Sigmoid colon (tissue), 7 donors: ENCODE results near the gene SCO2. TPM values are rescaled to one million over a fixed set of nuclear protein-coding genes. Genes with fewer than 3 reads are reported as not detected.
"Not testable (repeated sequence)": the region's sequence is repeated elsewhere in the genome, so short reads cannot be mapped to it uniquely, and the experiment has no call there.

Experiments
- DNase-seq: peaks from one replicate; pipeline ENCODE4 v3.0.0-alpha.2; 2019
- H3K27ac ChIP-seq, 4 donors: fragments of 200-600 bp; sonication (generic); one replicate each; pipeline ENCODE4 v1.5.1; 2016 to 2019; ENCODE audit warnings: mild to moderate bottlenecking in 1 of 4
- H3K27me3 ChIP-seq, 3 donors: fragments of 200-600 bp; sonication (generic); one replicate each; pipeline ENCODE4 v1.5.1; 2019; ENCODE audit warnings: mild to moderate bottlenecking in 1 of 3
- H3K36me3 ChIP-seq, 4 donors: fragments of 200-600 bp; sonication (generic); one replicate each; pipeline ENCODE4 v1.5.1; 2016 to 2019
- H3K4me1 ChIP-seq, 4 donors: fragments of 200-600 bp; sonication (generic); one replicate each; pipeline ENCODE4 v1.5.1; 2017 to 2019
- H3K4me3 ChIP-seq, 4 donors: fragments of 200-600 bp; sonication (generic); one replicate each; pipeline ENCODE4 v1.5.1; 2017 to 2019; ENCODE audit warnings: mild to moderate bottlenecking in 2 of 4, moderate library complexity in 1 of 4
- H3K9me3 ChIP-seq, 4 donors: fragments of 200-600 bp in 3 of 4; sonication (generic) in 3 of 4; one replicate each; pipeline versions ENCODE4 v1.5.1 to v1.6.1; 2013 to 2019
- EP300 ChIP-seq, 4 donors: sonication (generic); formaldehyde crosslinking; IDR thresholded peaks; one replicate each; pipeline ENCODE4 v1.6.1; 2017; ENCODE audit warnings: antibody characterized with exemption in 4 of 4
- POLR2A ChIP-seq, 2 donors: fragments of 450-650 bp; IDR thresholded peaks; one replicate each; pipeline ENCODE4 v1.6.1; 2016; ENCODE audit warnings: antibody characterized with exemption in 2 of 2, mild to moderate bottlenecking in 2 of 2, moderate library complexity in 2 of 2
- POLR2AphosphoS5 ChIP-seq, 4 donors: sonication (generic); formaldehyde crosslinking; IDR thresholded peaks; one replicate each; pipeline ENCODE4 v1.6.1; 2017; ENCODE audit warnings: antibody characterized with exemption in 4 of 4
- WGBS, 2 donors: extraction: QIAGEN DNeasy Blood & Tissue Kit; methylation state at CpG; one replicate each; pipeline ENCODE4 v1.1.7; 2013; 5-methylcytosine and 5-hydroxymethylcytosine counted together
- intact Hi-C: fragments of 100-400 bp; cut with DNase I; formaldehyde crosslinking; loops from one replicate; pipeline ENCODE4 v1.15.1; 2023
- polyA plus RNA-seq, 3 donors: library from polyadenylated mRNA; stranded (reverse); fragments of 200-250 nt; gene quantifications; one replicate each; pipeline ENCODE4 v1.2.3, GENCODE V29; 2013
- total RNA-seq, 4 donors: library from RNA; depleted of rRNA; stranded (reverse); fragments of >200 nt; gene quantifications; one replicate each; pipeline ENCODE4 v1.1.0, GENCODE V29; 2016
- TF ChIP-seq, protein P1 (sequence below), 4 experiments: fragments of 450-650 bp in 3 of 4; fragments of 200-600 bp in 1 of 4; IDR thresholded peaks; one replicate each; pipeline ENCODE4 v1.5.1; 2016 to 2019; ENCODE audit warnings: antibody characterized with exemption in 4 of 4, mild to moderate bottlenecking in 3 of 4, moderate library complexity in 2 of 4
- donor health status: healthy with polysubstance abuse.
- donor health status: Bipolar disorder and iron deficiency.
- donor health status: healthy.

SCO2 gene
- total and polyA plus RNA-seq, 7 donors = 1.3 to 5.4 (median 2.8) TPM; not detected in 1

DNA sequence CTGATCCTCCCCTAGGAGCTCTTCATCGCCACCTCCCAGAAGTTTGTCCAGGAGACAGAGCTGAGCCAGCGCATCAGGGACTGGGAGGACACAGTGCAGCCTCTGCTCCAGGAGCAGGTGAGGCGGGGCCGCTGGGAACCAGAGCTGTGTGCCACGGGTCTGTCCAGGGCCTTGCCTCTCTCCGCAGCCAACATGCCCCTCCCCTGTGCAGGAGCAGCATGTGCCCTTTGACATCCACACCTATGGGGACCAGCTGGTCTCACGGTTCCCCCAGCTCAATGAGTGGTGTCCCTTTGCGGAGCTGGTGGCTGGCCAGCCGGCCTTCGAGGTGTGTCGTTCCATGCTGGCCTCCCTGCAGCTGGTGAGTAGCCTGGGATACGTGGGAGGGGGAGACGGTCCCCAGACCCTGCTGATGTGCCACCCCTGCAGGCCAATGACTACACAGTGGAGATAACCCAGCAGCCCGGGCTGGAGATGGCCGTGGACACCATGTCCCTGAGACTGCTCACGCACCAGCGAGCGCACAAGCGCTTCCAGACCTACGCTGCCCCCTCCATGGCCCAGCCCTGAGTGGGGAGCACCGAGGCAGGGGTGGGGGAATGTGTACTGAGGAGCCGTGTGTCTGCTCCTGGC is 2.5 kb downstream of the SCO2 start:
- TF ChIP-seq, protein P1, sequence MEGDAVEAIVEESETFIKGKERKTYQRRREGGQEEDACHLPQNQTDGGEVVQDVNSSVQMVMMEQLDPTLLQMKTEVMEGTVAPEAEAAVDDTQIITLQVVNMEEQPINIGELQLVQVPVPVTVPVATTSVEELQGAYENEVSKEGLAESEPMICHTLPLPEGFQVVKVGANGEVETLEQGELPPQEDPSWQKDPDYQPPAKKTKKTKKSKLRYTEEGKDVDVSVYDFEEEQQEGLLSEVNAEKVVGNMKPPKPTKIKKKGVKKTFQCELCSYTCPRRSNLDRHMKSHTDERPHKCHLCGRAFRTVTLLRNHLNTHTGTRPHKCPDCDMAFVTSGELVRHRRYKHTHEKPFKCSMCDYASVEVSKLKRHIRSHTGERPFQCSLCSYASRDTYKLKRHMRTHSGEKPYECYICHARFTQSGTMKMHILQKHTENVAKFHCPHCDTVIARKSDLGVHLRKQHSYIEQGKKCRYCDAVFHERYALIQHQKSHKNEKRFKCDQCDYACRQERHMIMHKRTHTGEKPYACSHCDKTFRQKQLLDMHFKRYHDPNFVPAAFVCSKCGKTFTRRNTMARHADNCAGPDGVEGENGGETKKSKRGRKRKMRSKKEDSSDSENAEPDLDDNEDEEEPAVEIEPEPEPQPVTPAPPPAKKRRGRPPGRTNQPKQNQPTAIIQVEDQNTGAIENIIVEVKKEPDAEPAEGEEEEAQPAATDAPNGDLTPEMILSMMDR (IDR thresholded peaks at IDR 0.05) = no peak
- TF ChIP-seq POLR2A (IDR thresholded peaks at IDR 0.05) (no peak), POLR2AphosphoS5 (IDR thresholded peaks at IDR 0.05) (no peak), EP300 (IDR thresholded peaks at IDR 0.05) (no peak)
- H3K4me3 ChIP-seq = no peak overlapping the region
- no peaks in the 10 kb centered on the region for H3K27me3 ChIP-seq
- 73 to 89% methylated on average over 22 of the region's 22 CpGs for WGBS, 2 donors
- no peak overlapping the region for H3K27ac ChIP-seq
- intact Hi-C loops = no loop called here
- DNase-seq = no peak
- H3K36me3 ChIP-seq = peaks cover 39 to 63% (median 44%) of the 10 kb centered on the region in 4 donors
- H3K9me3 ChIP-seq = no peaks in the 10 kb centered on the region
- H3K4me1 ChIP-seq = peaks cover 0 to 38% (median 26%) of the 10 kb centered on the region in 4 donors

DNA sequence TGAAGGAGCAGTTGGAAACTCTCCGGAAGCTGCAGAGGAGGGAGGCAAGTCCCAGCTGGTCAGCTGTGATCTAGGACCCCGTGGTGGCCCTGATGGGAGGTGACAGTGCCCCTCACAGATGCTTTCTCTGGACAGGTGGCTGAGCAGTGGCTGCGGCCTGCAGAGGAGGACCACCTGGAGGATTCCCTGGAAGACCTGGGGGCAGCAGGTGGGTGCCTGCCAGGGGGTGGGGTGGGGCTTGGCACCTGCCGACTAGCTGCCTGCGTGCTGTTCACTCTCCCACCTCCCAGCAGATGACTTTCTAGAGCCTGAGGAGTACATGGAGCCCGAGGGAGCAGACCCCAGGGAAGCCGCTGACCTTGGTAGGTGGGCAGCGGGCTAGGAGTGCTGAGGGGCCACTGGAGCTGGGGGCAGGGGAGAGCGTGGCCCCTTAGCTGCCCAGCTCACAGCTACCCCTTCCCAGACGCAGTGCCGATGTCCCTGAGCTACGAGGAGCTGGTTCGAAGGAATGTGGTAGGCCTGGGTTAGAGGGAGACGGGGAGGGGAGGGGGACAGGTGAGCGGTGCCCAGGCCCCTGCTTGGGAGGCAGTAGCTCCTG is 3.1 kb downstream of the SCO2 start:
- Histone ChIP-seq H3K4me1 (peaks cover 0 to 36% (median 25%) of the 10 kb centered on the region in 4 donors), H3K27ac (no peak overlapping the region), H3K9me3 (no peaks in the 10 kb centered on the region), H3K36me3 (peaks cover 45 to 69% (median 50%) of the 10 kb centered on the region in 4 donors), H3K27me3 (no peaks in the 10 kb centered on the region), H3K4me3 (no peak overlapping the region)
- TF ChIP-seq, protein P1 (IDR thresholded peaks at IDR 0.05) = no peak
- TF ChIP-seq EP300 (IDR thresholded peaks at IDR 0.05) = no peak
- no peak for TF ChIP-seq POLR2A (IDR thresholded peaks at IDR 0.05)
- TF ChIP-seq POLR2AphosphoS5 (IDR thresholded peaks at IDR 0.05) = no peak
- WGBS, 2 donors = 88 to 94% methylated on average over 15 of the region's 15 CpGs
- intact Hi-C loops = no loop called here
- no peak for DNase-seq

DNA sequence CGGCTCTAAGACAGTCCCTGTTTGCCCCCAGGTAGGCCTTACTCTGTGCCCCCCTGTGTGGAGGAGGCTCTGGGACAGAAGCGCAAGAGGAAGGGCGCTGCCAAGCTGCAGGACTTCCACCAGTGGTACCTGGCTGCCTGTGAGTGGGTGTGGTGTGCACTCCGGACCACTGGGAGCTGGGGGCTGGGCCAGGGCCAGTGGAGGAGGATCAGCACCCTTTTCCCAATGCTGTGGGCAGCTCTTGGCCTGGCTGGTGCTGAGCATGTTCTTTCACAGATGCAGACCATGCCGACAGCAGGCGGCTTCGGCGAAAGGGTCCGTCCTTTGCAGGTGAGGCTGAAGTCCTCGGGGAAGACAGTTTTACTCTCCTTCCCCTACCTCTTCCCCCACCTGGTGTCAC is 3.7 kb downstream of the SCO2 start:
- no peak overlapping the region for H3K4me3 ChIP-seq
- WGBS, 2 donors = 88 to 95% methylated on average over 10 of the region's 10 CpGs
- no peak overlapping the region for H3K27ac ChIP-seq
- H3K27me3 ChIP-seq = no peaks in the 10 kb centered on the region
- H3K36me3 ChIP-seq = peaks cover 45 to 75% (median 53%) of the 10 kb centered on the region in 4 donors
- no peaks in the 10 kb centered on the region for H3K9me3 ChIP-seq
- intact Hi-C loops = no loop called here
- H3K4me1 ChIP-seq = peaks cover 0 to 30% (median 20%) of the 10 kb centered on the region in 4 donors
- no peak for DNase-seq
- no peak for TF ChIP-seq EP300 (IDR thresholded peaks at IDR 0.05)
- TF ChIP-seq POLR2A (IDR thresholded peaks at IDR 0.05) = no peak
- TF ChIP-seq, protein P1 (IDR thresholded peaks at IDR 0.05) = no peak
- TF ChIP-seq POLR2AphosphoS5 (IDR thresholded peaks at IDR 0.05) = no peak

DNA sequence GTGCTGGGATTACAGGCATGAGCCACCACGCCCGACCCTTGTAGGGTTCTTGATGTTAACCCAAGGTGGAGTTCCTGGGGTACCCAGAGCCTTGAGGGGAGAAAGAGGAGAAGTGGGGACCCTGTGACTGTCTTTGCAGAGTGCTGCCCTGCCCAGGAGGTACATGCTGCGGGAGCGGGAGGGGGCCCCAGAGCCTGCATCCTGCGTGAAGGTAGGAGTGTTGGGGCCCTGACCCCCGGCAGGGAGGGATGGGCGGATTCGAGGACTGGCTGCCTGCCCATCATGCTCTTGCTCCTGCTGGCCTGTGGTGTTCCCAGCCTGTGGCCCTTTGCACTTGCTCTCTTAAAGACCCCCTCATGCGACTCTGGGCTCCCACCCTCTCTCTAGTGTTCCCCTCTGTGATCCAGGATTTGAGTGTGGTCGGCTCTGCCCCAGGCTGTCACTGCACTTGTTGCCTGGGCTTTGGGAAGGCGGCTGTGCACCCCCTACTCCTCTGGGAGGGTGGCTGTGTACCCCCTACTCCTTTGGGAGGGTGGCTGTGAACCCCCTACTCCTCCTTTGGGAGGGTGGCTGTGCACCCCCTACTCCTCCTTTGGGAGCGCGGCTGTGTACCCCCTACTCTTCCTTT is 4.5 kb downstream of the SCO2 start:
- H3K9me3 ChIP-seq = no peaks in the 10 kb centered on the region
- no peak overlapping the region for H3K4me3 ChIP-seq
- peaks cover 45 to 80% (median 54%) of the 10 kb centered on the region in 4 donors for H3K36me3 ChIP-seq
- TF ChIP-seq, protein P1 (IDR thresholded peaks at IDR 0.05) = no peak
- TF ChIP-seq POLR2AphosphoS5 (IDR thresholded peaks at IDR 0.05) = no peak
- no peak for TF ChIP-seq EP300 (IDR thresholded peaks at IDR 0.05)
- TF ChIP-seq POLR2A (IDR thresholded peaks at IDR 0.05) = no peak
- intact Hi-C loops = no loop called here
- no peak for DNase-seq
- no peaks in the 10 kb centered on the region for H3K27me3 ChIP-seq
- peaks cover 0 to 22% (median 14%) of the 10 kb centered on the region in 4 donors for H3K4me1 ChIP-seq
- 93 to 95% methylated on average over 13 of the region's 13 CpGs for WGBS, 2 donors
- no peak overlapping the region for H3K27ac ChIP-seq

DNA sequence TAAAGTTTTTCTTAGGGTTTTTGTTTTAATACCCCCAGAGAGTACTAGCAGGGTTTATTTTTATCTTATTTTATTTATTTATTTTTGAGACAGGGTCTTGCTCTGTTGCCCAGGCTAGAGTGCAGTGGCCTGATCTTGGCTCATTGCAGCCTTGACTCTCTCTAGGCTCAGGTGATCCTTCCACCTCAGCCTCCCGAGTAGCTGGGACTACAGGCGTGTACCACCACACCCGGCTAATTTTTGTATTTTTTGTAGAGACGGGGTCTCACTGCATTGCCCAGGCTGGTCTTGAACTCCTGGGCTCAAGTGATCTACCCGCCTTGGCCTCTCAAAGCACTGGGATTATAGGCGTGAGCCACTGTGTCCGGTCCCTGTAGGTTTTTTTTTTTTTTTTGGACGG is 5.2 kb downstream of the SCO2 start:
- H3K27ac ChIP-seq, intact Hi-C loops: not testable (repeated sequence)

More for the DNA sequence above, 5.2 kb downstream of the SCO2 start:
- Histone ChIP-seq H3K4me1 (peaks cover 0 to 19% (median 13%) of the 10 kb centered on the region in 4 donors), H3K36me3 (peaks cover 45 to 80% (median 54%) of the 10 kb centered on the region in 4 donors)
- not testable (repeated sequence) for DNase-seq, H3K4me3 ChIP-seq, H3K9me3 ChIP-seq, H3K27me3 ChIP-seq
- 96% methylated on average over 8 of the region's 8 CpGs for WGBS, 2 donors
